GM04503 (cell line): ENCODE data around the gene FCGR3A.
"Not testable (repeated sequence)": the region's sequence is repeated elsewhere in the genome, so short reads cannot be mapped to it uniquely, and the experiment has no call there.

Experiments
- DNase-seq: peaks from one replicate; pipeline ENCODE4 v3.0.0-alpha.2; 2012; ENCODE audit warnings: low read depth

The FCGR3A gene

DNA sequence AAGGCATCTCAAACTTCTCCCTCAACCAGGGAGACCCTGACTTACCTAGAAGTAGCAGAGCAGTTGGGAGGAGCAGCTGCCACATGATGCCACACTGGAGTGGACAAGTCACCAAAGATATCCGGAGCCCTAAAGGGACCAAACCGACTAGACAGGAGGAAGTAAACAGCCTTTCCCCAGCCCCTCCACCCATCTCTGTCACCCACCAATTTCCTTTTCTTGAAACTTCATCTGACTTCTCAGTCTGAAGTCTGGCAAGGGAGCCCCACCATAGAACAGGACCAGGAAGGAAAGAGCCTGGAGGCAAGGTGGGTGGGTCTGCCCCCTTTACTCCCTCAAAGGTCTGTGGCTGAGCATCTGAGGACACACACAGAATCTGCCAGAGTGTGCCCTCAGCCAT is at the start of gene FCGR3A:
TSS of gene FCGR3A (minus strand) at position 167 of the 400 bp plus-strand sequence. CDS start at position 85, 82 bp downstream.
- no peak for DNase-seq

DNA sequence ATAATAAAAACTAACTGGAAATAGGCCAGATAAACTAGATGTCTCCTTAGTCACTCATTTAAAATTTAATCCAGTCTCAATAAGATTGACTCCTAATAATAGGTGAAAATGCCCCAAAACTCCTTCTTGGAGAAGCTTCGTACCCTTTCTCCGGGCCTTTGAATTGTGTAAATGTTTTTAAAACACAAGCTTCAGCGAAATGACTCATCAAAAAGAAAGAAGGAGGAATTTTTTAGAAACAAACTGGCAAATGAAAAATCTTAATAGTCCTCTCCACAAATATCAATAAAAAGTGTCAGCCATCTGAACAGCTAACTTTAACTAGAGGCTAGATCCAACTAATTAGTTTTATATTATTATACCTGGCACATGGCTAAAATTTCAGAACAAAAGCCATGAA is 47.5 kb upstream of the FCGR3A start:
- not testable (repeated sequence) for DNase-seq

DNA sequence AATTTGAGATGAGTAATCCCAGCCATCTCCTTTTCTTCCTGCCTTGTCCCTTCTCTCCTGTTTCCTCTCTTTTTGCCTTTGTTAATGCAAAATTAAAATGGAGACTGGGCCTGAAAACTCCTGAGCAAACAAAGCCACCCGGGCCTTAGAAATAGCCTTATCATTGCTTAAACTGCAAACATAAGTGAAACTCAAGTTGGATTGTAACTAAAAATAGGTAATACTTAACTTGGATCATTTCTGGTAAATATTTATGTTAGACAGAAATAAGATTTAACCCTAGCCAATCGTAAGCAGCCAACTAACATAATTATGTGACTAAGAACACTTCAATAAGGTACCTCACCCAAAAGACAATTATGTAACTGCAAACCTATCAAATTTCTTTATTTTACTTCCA is 46.0 kb upstream of the FCGR3A start:
- DNase-seq, result not testable (repeated sequence)

DNA sequence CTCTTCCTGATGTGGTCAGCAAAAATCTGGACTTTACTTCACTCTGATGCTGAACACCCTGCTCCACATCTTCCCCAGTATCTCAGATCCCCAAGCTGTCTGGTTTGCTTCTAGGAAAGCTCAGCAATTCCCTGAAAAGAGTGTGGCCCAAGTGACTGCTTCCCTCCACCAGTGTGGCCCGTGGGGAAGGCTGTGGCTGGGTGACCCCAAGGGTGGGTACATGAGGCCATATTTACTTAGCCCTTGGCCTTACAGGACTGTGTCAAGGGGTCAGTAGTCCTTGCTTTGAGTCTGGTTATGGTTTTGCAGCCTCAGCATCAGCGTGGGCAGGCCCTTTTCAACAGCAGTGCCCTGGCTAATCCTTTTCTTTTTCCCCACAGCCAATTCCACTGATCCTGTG is 45.6 kb upstream of the FCGR3A start:
- not testable (repeated sequence) for DNase-seq

DNA sequence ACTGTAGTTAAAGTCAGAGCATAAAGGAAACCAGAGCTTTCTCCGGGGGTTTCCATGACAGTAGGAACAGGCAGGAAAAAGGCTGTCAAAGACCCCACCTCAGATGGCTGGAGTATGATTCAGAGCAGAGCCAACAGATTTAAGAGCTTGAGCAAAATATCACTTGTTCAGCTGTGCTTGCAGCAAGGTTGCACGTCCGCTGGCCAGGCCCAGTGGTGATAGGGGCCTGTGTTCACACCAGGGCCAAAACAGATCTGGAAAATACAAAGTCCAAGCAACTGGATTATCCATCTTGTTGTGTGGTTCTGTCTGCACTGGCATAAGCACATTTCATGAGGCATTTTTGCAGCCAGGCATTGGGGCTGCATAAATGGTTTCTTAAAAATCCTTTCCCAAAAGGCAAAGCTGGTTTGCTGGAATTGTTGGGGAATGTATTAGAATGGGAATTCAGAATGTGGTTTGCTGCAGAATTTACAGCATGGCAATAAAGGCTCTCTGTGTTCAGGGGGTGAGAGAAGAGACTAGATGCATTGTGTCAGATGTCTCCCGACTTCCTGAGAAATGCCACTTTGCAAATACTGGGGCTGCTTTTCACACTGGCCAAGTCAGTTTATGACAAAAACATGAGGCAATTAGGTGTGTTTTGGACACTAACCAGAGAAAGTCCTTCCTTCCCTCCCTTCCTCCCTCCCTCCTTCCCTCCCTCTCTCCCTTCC is 44.8 kb upstream of the FCGR3A start:
- DNase-seq, result not testable (repeated sequence)

DNA sequence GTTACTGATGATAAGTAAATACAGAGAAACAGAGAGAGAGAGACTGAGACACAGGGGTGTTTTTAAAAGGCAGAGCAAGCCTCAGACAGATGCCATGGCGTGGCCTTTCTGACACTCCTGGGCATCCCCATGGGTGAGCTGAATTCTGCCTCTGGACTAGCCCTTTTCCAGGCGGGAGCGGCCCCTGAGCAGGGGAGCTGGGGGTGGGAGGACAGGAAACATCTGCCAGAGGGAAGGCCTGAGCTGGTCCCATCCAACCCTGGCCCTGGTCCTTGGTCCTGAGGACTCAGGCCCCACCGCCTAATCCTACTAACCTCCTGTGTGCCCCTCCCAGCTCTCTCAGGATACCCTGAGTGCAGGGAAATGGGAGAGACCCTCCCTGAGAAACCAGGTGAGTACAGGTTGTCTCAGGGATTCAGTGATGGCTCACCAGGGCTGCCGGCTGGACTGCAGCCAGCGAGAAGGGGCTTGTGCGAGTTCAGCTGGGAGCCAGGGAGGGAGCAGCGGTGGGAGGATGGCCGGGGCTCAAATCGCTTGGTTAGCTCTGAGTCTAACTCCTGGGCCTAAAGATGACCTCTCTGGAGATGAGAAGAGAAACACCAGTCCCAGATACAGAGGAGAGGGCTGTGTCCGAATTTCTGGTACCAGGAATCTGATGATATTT is 43.6 kb upstream of the FCGR3A start:
- not testable (repeated sequence) for DNase-seq

DNA sequence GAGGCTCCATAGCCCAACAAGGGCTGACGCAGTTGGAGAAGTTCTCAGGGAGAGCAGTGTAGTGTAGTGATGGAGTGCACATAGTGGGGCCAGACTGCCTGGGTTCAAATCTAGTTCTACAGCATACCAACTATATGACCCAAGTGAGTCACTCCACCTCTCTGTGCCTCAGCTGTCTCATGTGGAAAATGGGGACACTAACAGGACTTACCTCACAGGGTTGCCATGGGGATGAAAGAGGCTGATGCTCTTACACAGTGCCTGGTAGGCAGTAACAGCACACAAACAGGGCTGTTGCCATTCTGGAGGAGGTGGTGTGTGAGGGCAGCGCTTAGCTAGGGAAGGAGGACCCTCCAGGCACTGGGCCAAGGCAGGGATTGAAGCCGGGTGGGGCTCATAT is 43.0 kb upstream of the FCGR3A start:
- not testable (repeated sequence) for DNase-seq

DNA sequence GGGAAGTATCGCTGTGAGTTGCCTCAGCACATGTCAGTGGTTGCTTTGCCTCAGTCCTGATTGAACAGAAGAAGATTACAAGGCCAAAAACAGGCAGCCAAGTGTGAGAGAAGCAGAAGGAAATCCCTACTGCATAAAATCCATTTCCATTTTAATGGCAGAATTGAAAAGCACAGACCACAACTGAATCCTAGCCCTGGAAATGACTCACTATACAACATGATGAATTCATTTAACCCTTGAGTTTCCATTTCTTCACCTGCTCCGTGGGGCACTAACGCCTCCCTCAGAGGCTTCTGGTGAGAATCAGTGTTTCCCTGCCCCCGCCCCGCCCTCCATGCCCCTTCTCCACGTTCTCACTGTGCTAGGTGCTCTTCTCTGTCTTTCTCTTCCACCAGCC is 40.3 kb upstream of the FCGR3A start:
- DNase-seq, result not testable (repeated sequence)

DNA sequence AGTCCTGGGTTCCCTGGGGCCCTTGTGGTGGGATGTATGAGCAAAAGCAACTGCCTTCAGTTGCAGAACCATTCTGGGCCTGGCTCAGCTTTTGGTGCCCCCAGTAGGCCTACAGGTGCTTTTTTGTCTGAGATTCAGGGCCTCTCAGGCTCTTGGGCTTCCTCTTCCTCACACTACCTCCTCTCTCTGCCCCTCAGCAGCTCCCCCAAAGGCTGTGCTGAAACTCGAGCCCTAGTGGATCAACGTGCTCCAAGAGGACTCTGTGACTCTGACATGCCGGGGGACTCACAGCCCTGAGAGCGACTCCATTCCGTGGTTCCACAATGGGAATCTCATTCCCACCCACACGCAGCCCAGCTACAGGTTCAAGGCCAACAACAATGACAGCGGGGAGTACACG is 39.7 kb upstream of the FCGR3A start:
- not testable (repeated sequence) for DNase-seq

DNA sequence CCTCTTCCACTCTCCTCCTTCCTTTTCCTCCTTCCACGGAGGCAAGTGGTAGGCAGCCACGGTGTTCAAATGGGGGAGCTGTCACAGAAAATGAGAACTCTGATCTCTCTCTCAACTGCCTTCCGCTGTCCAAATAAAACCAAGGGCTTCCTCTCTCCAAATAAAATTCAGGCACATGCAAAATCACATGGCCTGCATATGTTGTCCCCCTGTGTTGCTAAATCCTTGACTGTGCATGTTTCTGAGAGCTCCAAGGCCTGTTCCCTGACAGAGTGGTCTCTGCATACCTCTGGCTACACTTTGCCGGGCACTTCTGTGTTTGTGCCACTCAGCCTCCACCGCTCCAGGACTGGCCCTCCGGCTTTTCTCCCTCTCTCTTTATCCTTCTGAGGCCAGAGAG is 39.0 kb upstream of the FCGR3A start:
- not testable (repeated sequence) for DNase-seq

DNA sequence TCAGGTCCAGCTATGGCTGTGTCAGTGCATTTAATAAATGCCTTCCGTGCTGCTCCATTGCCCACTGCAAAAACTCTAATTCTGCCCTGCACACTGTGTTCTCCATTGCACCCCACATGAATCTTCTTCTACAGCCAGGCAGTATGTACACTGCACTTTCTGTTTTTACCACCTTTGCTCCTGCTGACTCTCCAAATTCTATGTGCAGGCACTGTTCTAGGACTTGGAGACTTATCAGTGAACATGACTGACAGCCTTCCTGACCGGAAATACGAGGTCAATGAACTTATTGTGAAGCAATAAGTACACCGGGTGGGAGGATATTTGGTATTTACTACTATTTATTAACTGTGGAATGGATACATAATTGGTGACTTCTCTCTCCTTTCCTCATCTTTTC is 33.3 kb upstream of the FCGR3A start:
- not testable (repeated sequence) for DNase-seq

DNA sequence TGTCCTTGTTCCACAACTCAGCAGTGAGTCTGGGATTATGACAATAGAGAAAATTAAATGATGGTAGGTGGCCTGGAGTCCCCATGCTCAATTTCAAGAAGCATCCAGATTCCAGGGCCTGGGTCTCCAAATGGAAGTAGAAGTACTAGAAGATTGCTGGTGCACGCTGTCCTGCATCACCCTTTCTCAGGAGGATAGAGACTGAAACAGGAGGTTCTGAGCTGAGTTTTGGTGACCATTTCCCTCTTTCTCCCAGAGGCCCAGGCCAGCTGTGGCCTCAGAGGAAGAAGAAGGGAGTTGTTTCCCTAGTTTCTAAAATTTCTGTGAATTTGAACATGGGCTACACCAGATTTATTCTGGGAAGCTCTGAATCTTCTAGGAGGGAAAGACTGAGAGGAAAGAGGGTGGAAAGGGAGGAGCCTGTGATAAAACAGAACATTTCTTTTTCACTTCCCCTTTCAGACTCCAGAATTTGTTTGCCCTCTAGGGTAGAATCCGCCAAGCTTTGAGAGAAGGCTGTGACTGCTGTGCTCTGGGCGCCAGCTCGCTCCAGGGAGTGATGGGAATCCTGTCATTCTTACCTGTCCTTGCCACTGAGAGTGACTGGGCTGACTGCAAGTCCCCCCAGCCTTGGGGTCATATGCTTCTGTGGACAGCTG is 31.4 kb upstream of the FCGR3A start:
- DNase-seq, result not testable (repeated sequence)

DNA sequence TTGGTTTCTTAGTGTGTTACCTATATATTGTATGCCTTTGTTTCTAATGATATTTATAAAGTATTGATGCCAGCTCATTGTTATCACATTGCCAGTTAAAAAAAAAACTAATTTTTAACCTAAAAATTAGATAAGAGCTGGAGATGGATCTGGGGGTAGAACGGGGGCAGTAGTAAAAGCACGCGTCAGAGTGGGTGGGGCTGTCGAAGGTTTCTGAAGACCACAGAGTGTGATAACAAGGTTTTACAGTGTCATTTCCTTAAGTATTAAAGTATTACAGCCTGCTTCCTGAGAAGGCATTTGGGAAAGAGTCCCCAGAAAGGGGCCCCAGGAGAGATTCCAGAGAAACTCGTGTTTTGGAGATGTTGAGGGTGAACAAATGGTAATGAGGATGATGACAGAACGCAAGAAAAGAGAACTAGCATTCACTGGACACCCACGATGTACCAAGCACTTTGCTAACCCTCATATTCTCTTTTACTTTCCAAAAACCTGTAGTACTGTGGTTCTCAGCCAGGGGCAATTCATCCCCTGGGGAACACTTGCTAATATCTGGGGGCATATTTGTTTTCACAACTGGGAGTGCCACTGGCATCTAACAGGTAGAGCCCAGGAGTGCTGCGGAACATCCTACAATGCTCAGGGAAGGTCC is 30.4 kb upstream of the FCGR3A start:
- not testable (repeated sequence) for DNase-seq

DNA sequence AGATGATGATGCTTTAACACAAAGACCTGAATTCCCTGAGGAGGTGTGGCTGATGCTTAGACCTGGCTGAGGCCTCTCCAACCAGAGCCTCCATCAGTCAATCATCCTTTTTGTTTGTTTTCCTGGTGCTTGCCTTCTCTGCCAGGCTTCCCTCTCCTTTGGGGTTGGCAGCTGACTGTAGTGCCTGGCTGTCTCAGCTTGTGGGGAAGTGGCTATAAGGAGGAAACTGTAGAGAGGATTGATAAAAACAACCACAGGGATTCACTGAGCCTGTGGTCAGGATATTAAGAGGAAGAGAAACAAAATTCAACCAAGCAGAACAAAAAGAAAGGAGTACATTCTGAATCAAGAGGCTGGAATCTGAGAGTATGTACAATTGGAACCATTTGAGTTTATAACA is 27.1 kb upstream of the FCGR3A start:
- DNase-seq, result not testable (repeated sequence)

DNA sequence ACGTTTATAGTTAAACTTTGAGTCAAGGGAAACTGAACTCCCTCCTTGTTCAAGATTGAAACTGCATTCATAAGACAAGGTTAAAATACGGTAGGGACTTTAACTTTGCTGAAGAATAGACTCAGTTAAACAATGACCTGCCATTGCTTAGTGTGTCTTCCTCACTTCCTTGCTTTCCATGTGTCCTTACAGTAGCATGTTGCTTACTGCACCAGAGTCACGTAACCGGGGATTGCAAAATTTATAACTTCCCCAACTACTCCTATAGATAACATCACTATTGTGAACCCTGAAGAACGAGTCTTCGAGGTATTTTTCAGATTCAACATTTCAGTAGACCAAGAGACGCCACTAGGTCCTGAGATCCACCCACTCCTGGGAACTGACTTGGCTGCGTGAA is 22.1 kb upstream of the FCGR3A start:
- not testable (repeated sequence) for DNase-seq

DNA sequence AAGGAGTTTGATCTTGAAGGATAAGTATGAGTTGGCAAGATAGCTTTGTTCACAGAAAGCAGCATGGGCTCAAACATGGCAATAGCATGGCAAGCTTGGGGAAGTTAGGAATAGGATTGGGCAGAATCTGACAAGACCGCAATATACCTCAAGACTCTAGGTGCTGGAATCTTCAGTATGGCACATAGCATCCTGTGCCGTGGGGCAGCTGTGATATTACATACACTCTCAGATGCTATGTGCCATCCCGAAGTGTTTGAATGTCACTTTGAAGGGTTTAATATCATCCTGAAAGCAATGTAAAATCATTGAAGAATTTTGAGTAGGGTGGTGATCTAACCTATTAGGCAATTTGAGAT is 17.0 kb upstream of the FCGR3A start:
- DNase-seq, result not testable (repeated sequence)

DNA sequence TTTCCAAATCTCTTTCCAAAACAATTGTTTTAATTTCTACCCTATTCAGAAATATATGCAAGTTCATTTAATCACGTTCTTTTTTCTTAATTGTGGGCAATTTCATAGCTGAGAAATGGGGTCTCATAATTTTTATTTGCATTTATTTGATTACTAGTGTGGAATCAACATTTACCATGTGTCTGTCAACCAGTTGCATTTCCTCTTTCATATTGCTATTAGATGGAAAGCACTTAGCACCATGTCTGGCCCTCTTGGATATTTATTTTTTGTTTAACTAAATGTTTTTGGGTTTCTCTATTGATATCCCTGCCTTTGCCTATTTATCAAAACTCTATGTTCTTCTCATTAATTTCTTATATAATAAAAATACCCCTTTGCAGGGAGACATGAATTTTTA is 13.9 kb upstream of the FCGR3A start:
- DNase-seq, result not testable (repeated sequence)

DNA sequence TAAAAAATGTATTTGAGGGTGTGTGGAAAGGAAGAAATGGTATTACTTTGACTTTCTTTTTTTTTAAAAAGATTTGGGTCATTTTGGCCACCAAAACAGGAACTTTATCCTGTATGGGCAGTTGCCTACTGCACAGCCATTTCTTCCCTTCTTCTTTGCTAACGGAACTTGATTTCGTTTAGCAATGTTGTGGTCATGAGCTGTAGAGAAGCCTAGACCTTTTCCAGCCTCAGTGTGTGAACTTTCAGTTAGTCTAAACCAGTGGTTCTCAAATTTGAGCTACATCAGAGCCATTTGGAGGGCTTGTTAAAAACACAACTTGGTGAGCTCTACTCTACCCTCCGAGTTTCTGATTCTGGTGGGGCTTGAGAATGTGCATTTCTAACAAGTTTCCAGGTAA is 12.8 kb upstream of the FCGR3A start:
- DNase-seq, result not testable (repeated sequence)

DNA sequence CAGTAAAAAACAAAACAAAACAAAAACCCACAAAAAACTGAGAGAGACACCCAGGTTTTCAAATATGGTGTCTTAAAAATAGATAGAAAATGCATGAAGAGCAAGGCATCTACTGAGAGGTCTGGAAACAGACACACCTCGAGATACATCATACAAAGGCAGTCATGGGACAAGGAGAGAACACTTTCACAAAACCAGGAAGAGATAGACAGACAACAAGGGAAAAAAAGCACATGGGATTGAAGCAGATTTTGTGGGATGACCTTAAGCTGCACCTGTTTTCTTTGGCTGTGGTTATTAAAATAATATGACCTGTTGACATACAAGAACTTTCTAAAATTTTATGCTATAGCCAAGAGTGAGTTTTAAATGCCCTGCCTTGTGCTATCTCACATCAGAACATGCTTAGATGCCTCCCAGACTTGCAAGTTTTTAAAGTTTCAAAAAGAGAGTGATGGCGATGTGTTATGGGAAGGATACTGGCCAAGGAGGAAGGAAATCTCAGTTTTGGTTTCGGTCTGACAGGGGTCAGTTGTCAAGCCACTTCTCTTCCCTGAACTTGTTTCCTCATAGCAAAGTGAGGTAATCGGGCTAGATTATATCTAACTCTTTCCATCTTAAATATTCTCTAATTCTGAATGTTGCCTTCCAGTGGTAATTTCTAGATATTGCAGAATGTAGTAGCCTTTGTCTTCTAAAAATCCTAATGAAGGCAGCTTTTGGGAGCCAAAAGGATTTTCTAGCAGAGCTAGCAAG is 11.5 kb upstream of the FCGR3A start:
- not testable (repeated sequence) for DNase-seq

DNA sequence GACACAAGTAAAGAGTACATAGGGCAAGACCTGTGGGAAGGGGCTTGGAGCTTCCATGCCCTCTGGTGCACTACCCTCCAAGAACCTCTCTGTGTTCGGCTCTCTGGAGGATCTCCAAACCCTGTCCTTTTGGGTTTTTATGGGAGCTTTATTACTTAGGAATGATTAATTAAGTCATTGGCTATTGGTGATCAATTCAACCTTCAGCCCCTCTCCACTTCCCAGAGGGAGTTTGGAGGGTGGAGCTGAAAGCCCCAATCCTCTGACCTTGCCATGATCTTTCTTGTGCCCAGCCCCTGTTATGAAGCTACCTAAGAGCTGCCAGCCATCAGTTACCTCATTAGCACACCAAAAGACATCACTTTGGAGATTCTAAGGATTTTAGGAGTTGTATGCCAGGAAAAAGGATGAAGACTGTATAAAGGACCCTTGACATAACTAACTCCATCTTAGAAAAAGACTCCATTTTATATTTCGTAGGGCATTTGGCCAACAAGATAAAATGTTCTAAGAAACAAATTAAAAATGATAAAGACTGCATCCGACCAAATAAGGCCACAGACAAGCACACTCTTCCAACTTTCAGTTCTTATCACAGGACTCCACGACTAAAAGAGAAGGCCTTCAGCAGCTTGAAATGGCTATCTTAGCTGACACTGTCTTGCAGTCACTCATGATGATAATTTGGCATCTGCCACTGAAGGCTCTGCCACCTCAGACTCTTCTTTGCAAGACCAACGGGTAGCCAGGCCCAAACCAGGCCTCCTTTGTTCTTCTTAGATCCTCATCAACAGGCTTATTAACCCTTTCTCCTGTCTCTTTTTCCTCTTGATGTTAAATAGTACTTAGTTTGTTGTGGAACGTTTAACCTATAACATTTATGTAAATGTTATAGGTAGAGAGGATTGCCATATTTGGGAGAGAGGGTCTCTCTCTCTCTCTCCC is 8.2 kb upstream of the FCGR3A start:
- DNase-seq, result not testable (repeated sequence)

DNA sequence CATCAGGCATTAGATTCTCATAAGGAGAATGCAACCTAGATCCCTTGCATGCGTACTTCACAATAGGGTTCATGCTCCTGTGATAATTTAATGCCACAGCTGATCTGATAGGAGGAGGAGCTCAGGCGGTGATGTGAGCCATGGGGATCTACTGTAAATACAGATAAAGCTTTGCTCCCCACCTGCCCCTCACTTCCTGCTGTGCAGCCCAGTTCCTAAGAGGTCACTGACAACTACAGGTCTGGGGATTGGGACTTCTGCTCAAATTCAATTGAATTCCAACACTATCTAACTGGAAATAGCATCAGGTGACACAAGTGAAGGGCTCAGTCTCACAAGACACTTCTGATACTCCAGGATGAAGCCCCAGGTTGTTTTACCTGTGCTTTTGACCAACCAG is 7.4 kb upstream of the FCGR3A start:
- DNase-seq, result not testable (repeated sequence)
